GM23338 (cell line): ENCODE measurements around the gene CENPB. TPM values are rescaled to one million over a fixed set of nuclear protein-coding genes. Genes with fewer than 3 reads are reported as not detected.

Source experiments
- ATAC-seq: fragments of 200-7000 bp; cut with Tn5 transposase; 3 replicates; pipeline ENCODE4 v1.9.1; 2020
- DNase-seq: peaks from one replicate; pipeline ENCODE4 v3.0.0-alpha.2; 2015; ENCODE audit warnings: low spot score
- H2AFZ ChIP-seq: fragments of 200-600 bp; sonication (generic); 2 replicates; pipeline ENCODE4 v1.8.0; 2016; ENCODE audit warnings: antibody characterized with exemption, mild to moderate bottlenecking, moderate library complexity
- H3F3A ChIP-seq: fragments of 200-600 bp; sonication (generic); replicated peaks from 2 replicates; pipeline ENCODE4 v1.8.0; 2017; ENCODE audit warnings: antibody characterized with exemption, mixed run types, low read depth
- H3K27ac ChIP-seq: fragments of 200-600 bp; sonication (generic); 2 replicates; pipeline ENCODE4 v1.6.1; 2016; ENCODE audit warnings: low read depth
- H3K27me3 ChIP-seq: fragments of 200-600 bp; sonication (generic); 2 replicates; pipeline ENCODE4 v1.8.0; 2016; ENCODE audit warnings: mild to moderate bottlenecking, mixed run types, moderate library complexity; ENCODE audit not compliant: insufficient read depth
- H3K36me3 ChIP-seq: fragments of 200-600 bp; sonication (generic); 2 replicates; pipeline ENCODE4 v1.8.0; 2016; ENCODE audit warnings: mild to moderate bottlenecking; ENCODE audit not compliant: insufficient read depth
- H3K4me1 ChIP-seq: fragments of 200-600 bp; sonication (generic); 2 replicates; pipeline ENCODE4 v1.8.0; 2016; ENCODE audit warnings: mild to moderate bottlenecking, moderate library complexity; ENCODE audit not compliant: insufficient read depth
- H3K4me2 ChIP-seq: fragments of 200-600 bp; sonication (generic); 2 replicates; pipeline ENCODE4 v1.7.1; 2017; ENCODE audit warnings: mixed run types
- H3K4me3 ChIP-seq: fragments of 200-600 bp; sonication (generic); 2 replicates; pipeline ENCODE4 v1.6.1; 2016; ENCODE audit warnings: mixed run types
- H3K79me2 ChIP-seq: fragments of 200-600 bp; sonication (generic); replicated peaks from 2 replicates; pipeline ENCODE4 v1.8.0; 2017; ENCODE audit warnings: mild to moderate bottlenecking; ENCODE audit not compliant: insufficient read depth
- H3K9me2 ChIP-seq: fragments of 200-600 bp; sonication (generic); 2 replicates; pipeline ENCODE4 v1.8.0; 2017; ENCODE audit not compliant: insufficient read depth
- H4K20me1 ChIP-seq: fragments of 200-600 bp; sonication (generic); replicated peaks from 2 replicates; pipeline ENCODE4 v1.8.0; 2017; ENCODE audit warnings: mild to moderate bottlenecking; ENCODE audit not compliant: insufficient read depth
- H3K27ac Mint-ChIP-seq: 2 replicates; pipeline ENCODE4 v1.8.0; 2020; ENCODE audit warnings: inconsistent platforms, mild to moderate bottlenecking, moderate library complexity, mixed read lengths
- H3K27me3 Mint-ChIP-seq: 3 replicates; pipeline ENCODE4 v1.8.0; 2022; ENCODE audit warnings: low read depth, mild to moderate bottlenecking, moderate library complexity, mixed read lengths, inconsistent platforms; ENCODE audit not compliant: insufficient read depth, poor library complexity
- H3K36me3 Mint-ChIP-seq: 3 replicates; pipeline ENCODE4 v1.8.0; 2021; ENCODE audit warnings: low read depth, mild to moderate bottlenecking, inconsistent platforms, moderate library complexity, mixed read lengths
- H3K4me1 Mint-ChIP-seq: 3 replicates; pipeline ENCODE4 v1.8.0; 2020; ENCODE audit warnings: mild to moderate bottlenecking, inconsistent platforms, mixed read lengths
- H3K4me3 Mint-ChIP-seq: 3 replicates; pipeline ENCODE4 v1.8.0; 2021; ENCODE audit warnings: moderate library complexity, mild to moderate bottlenecking, inconsistent platforms, mixed read lengths
- H3K9me3 Mint-ChIP-seq: 3 replicates; pipeline ENCODE4 v1.8.0; 2020; ENCODE audit warnings: moderate library complexity, mild to moderate bottlenecking, inconsistent platforms, mixed read lengths
- CREB1 ChIP-seq: fragments of 250-450 bp; sonication (Bioruptor Pico); IDR thresholded peaks from 2 replicates; pipeline ENCODE4 v1.5.0; 2020; ENCODE audit warnings: low read depth, mild to moderate bottlenecking, moderate library complexity
- CTCF ChIP-seq, 2 experiments: fragments of 200-600 bp in 1 of 2; sonication (generic) in 1 of 2; conservative IDR thresholded peaks; 2 replicates each; pipeline versions ENCODE4 v1.5.1 to v1.6.1; 2016 to 2017; ENCODE audit warnings: antibody characterized with exemption in 2 of 2, low read depth in 2 of 2, mild to moderate bottlenecking in 2 of 2, moderate library complexity in 1 of 2
- ETS1 ChIP-seq: IDR thresholded peaks from 2 replicates; pipeline ENCODE4 v1.6.1; 2016; ENCODE audit warnings: antibody characterized with exemption
- EZH2 ChIP-seq: fragments of 200-600 bp; sonication (generic); IDR thresholded peaks from one replicate; pipeline ENCODE4 v1.8.0; 2017; ENCODE audit warnings: antibody characterized with exemption, mild to moderate bottlenecking, low read depth; ENCODE audit not compliant: unreplicated experiment
- EZH2phosphoT487 ChIP-seq: fragments of 200-600 bp; sonication (generic); IDR thresholded peaks from one replicate; pipeline ENCODE4 v1.8.1; 2018; ENCODE audit warnings: antibody characterized with exemption; ENCODE audit not compliant: unreplicated experiment
- JUNB ChIP-seq: IDR thresholded peaks from one replicate; pipeline ENCODE4 v1.6.1; 2016; ENCODE audit warnings: antibody characterized with exemption; ENCODE audit not compliant: unreplicated experiment
- NANOG ChIP-seq: IDR thresholded peaks from 2 replicates; pipeline ENCODE4 v1.6.1; 2016; ENCODE audit warnings: antibody characterized with exemption, borderline replicate concordance
- POLR2AphosphoS5 ChIP-seq: IDR thresholded peaks from 2 replicates; pipeline ENCODE4 v1.6.1; 2016; ENCODE audit warnings: antibody characterized with exemption, low read depth
- STAT1 ChIP-seq: IDR thresholded peaks from one replicate; pipeline ENCODE4 v1.6.1; 2016; ENCODE audit warnings: antibody characterized with exemption; ENCODE audit not compliant: unreplicated experiment
- ZNF114 ChIP-seq: fragments of 250-450 bp; sonication (Bioruptor Pico); IDR thresholded peaks from 2 replicates; pipeline ENCODE4 v1.5.0; 2020; ENCODE audit warnings: mild to moderate bottlenecking, moderate library complexity
- ZNF331 ChIP-seq: fragments of 250-450 bp; sonication (Bioruptor Pico); IDR thresholded peaks from 2 replicates; pipeline ENCODE4 v1.5.0; 2020; ENCODE audit warnings: low read depth, mild to moderate bottlenecking, moderate library complexity
- polyA plus RNA-seq: library from polyadenylated mRNA; unstranded; fragments of >200 nt; fragmentation: Nextera tagmentation; extraction: Ambion mirVana; gene quantifications from 2 replicates; pipeline ENCODE4 v1.2.1, GENCODE V29; 2016
- total RNA-seq: library from RNA; depleted of rRNA; stranded (reverse); fragments of >200 nt; shearing (Covaris generic); gene quantifications from 2 replicates; pipeline ENCODE4 v1.2.3, GENCODE V29; 2014
- TF ChIP-seq, protein P1 (sequence below): fragments of 250-450 bp; sonication (Bioruptor Pico); IDR thresholded peaks from 2 replicates; pipeline ENCODE4 v1.5.0; 2020; ENCODE audit warnings: mild to moderate bottlenecking, moderate library complexity
- TF ChIP-seq, protein P2 (sequence below): IDR thresholded peaks from one replicate; pipeline ENCODE4 v1.6.1; 2018; ENCODE audit warnings: antibody characterized with exemption; ENCODE audit not compliant: unreplicated experiment

Gene CENPB
- total and polyA plus RNA-seq, 2 experiments from 2014 or later = 10.8 to 52.1 TPM

DNA sequence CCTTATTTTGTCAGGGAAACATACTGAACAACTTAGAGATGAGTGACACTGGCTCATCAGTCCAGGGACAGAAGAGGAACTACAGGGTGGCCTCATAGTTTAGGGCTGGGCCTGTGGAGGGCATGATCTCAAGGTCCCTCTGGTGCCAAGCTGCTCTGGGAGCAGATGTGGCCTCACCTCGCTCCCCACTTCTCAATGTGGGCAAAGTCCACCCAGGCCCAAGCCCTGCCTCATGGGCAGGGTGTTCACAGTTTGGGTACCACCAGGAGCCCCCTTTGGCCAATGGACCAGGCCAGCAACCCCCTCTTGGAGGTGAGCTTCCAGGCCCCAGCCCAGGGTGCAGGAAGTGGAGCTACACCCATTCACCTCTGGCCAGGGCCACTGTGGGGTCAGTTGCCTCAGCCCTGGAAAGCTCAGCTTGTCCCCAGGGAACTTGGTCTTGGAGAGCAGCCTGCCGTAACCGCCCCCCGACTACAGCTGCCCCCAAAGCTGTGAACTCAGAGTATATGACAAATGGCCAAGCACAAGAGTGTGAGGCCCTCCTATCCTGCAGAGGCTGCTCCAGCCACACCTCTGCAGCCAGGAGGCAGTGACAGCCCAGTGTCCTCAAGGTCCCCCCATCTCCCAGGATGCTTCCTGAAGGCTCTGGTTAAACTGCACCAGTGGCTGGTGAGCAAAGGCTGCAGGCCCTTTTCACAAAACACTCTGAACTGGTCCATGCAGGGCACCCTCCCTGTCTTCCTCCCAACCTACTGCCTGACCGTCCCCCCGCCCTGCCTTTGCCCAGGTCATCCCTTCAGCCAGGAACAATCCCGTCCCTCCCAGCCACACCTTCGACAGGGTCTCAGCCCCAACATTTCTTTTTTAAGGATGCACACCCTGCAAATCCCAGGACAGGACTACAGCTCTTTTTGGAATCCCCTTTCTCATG, 22.6 kb downstream of the CENPB start:
- Histone ChIP-seq H3K36me3 (no peaks in the 10 kb centered on the region; the same call in none of the 2 replicates), H3F3A (0 out of 2 replicates have a peak, but pooled peaks cover 2% of the 10 kb centered on the region), H2AFZ (no peak overlapping the region), H4K20me1 (peaks cover 13% of the 10 kb centered on the region), H3K9me2 (no peaks in the 10 kb centered on the region), H3K79me2 (peaks cover 30% of the 10 kb centered on the region), H3K27me3 (no peaks in the 10 kb centered on the region), H3K4me3 (no peak overlapping the region), H3K27ac (no peak overlapping the region), H3K4me1 (peaks cover 19% of the 10 kb centered on the region), H3K4me2 (no peak overlapping the region)
- ATAC-seq (no peak), DNase-seq (no peak)
- peaks cover 7% of the 10 kb centered on the region; the same call in 1 of the 3 replicates for H3K36me3 Mint-ChIP-seq
- no peak overlapping the region for H3K27ac Mint-ChIP-seq
- H3K4me3 Mint-ChIP-seq = no peak overlapping the region; the same call in 2 of the 3 replicates
- H3K27me3 Mint-ChIP-seq = peaks cover 12% of the 10 kb centered on the region
- H3K9me3 Mint-ChIP-seq = no peaks in the 10 kb centered on the region
- TF ChIP-seq CREB1 (CRISPR knock-in tag) (no peak), EZH2phosphoT487 (no peak), POLR2AphosphoS5 (no peak), NANOG (no peak), ETS1 (no peak), ZNF331 (CRISPR knock-in tag) (no peak), EZH2 (no peak), JUNB (no peak), CTCF (conservative IDR thresholded peaks at IDR 0.05; ENCODE audit: low read depth in 2 of 2) (no peak), ZNF114 (CRISPR knock-in tag) (no peak), STAT1 (no peak)
- TF ChIP-seq, protein P1, sequence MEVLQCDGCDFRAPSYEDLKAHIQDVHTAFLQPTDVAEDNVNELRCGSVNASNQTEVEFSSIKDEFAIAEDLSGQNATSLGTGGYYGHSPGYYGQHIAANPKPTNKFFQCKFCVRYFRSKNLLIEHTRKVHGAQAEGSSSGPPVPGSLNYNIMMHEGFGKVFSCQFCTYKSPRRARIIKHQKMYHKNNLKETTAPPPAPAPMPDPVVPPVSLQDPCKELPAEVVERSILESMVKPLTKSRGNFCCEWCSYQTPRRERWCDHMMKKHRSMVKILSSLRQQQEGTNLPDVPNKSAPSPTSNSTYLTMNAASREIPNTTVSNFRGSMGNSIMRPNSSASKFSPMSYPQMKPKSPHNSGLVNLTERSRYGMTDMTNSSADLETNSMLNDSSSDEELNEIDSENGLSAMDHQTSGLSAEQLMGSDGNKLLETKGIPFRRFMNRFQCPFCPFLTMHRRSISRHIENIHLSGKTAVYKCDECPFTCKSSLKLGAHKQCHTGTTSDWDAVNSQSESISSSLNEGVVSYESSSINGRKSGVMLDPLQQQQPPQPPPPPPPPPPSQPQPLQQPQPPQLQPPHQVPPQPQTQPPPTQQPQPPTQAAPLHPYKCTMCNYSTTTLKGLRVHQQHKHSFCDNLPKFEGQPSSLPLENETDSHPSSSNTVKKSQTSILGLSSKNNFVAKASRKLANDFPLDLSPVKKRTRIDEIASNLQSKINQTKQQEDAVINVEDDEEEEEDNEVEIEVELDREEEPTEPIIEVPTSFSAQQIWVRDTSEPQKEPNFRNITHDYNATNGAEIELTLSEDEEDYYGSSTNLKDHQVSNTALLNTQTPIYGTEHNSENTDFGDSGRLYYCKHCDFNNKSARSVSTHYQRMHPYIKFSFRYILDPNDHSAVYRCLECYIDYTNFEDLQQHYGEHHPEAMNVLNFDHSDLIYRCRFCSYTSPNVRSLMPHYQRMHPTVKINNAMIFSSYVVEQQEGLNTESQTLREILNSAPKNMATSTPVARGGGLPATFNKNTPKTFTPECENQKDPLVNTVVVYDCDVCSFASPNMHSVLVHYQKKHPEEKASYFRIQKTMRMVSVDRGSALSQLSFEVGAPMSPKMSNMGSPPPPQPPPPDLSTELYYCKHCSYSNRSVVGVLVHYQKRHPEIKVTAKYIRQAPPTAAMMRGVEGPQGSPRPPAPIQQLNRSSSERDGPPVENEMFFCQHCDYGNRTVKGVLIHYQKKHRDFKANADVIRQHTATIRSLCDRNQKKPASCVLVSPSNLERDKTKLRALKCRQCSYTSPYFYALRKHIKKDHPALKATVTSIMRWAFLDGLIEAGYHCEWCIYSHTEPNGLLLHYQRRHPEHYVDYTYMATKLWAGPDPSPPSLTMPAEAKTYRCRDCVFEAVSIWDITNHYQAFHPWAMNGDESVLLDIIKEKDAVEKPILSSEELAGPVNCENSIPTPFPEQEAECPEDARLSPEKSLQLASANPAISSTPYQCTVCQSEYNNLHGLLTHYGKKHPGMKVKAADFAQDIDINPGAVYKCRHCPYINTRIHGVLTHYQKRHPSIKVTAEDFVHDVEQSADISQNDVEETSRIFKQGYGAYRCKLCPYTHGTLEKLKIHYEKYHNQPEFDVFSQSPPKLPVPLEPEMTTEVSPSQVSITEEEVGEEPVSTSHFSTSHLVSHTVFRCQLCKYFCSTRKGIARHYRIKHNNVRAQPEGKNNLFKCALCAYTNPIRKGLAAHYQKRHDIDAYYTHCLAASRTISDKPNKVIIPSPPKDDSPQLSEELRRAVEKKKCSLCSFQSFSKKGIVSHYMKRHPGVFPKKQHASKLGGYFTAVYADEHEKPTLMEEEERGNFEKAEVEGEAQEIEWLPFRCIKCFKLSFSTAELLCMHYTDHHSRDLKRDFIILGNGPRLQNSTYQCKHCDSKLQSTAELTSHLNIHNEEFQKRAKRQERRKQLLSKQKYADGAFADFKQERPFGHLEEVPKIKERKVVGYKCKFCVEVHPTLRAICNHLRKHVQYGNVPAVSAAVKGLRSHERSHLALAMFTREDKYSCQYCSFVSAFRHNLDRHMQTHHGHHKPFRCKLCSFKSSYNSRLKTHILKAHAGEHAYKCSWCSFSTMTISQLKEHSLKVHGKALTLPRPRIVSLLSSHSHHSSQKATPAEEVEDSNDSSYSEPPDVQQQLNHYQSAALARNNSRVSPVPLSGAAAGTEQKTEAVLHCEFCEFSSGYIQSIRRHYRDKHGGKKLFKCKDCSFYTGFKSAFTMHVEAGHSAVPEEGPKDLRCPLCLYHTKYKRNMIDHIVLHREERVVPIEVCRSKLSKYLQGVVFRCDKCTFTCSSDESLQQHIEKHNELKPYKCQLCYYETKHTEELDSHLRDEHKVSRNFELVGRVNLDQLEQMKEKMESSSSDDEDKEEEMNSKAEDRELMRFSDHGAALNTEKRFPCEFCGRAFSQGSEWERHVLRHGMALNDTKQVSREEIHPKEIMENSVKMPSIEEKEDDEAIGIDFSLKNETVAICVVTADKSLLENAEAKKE = no peak
- TF ChIP-seq, protein P2, sequence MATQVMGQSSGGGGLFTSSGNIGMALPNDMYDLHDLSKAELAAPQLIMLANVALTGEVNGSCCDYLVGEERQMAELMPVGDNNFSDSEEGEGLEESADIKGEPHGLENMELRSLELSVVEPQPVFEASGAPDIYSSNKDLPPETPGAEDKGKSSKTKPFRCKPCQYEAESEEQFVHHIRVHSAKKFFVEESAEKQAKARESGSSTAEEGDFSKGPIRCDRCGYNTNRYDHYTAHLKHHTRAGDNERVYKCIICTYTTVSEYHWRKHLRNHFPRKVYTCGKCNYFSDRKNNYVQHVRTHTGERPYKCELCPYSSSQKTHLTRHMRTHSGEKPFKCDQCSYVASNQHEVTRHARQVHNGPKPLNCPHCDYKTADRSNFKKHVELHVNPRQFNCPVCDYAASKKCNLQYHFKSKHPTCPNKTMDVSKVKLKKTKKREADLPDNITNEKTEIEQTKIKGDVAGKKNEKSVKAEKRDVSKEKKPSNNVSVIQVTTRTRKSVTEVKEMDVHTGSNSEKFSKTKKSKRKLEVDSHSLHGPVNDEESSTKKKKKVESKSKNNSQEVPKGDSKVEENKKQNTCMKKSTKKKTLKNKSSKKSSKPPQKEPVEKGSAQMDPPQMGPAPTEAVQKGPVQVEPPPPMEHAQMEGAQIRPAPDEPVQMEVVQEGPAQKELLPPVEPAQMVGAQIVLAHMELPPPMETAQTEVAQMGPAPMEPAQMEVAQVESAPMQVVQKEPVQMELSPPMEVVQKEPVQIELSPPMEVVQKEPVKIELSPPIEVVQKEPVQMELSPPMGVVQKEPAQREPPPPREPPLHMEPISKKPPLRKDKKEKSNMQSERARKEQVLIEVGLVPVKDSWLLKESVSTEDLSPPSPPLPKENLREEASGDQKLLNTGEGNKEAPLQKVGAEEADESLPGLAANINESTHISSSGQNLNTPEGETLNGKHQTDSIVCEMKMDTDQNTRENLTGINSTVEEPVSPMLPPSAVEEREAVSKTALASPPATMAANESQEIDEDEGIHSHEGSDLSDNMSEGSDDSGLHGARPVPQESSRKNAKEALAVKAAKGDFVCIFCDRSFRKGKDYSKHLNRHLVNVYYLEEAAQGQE = no peak
- peaks cover 13% of the 10 kb centered on the region for H3K4me1 Mint-ChIP-seq
